ENCODE data around the gene VRTN.

DNA sequence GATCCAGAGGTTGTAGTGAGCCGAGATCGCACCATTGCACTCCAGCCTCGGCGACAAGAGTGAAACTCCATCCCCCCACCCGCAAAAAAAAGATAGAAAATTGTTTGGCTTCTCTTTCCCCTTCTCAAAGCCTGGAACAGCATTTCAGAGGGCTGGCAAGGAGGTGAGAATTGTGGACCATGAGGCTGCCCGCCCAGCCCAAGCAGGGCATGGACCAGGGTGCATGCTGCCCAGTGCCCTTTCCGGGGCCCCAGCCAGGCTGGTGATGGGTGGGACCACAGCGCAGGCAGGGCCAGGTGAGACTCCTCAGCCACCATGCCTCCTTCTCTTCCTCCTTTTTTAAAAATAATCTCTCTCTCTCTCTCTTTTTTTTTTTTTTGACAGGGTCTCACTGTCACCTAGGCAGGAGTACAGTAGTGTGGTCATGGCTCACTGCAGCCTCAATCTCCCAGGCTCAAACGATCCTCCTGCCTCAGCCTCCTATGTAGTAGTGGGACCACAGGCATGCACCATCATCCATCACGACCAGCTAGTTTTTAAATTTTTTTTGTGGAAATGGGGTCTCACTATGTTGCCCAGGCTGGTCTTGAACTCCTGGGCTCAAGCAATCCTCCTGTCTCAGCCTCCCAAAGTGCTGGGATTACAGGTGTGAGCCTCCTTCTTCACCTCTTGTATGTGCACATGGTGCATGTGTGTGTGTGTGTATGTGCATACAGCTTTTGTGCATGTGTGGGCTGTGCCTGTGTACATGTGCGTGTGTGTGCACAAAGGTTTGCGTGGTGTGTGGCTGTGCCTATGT, 55.5 kb downstream of the VRTN start:
- TF ChIP-seq POLR2A (IDR thresholded peaks at IDR 0.05) (no peak), EP300 (IDR thresholded peaks at IDR 0.05) (no peak)
- TF ChIP-seq, protein P1, sequence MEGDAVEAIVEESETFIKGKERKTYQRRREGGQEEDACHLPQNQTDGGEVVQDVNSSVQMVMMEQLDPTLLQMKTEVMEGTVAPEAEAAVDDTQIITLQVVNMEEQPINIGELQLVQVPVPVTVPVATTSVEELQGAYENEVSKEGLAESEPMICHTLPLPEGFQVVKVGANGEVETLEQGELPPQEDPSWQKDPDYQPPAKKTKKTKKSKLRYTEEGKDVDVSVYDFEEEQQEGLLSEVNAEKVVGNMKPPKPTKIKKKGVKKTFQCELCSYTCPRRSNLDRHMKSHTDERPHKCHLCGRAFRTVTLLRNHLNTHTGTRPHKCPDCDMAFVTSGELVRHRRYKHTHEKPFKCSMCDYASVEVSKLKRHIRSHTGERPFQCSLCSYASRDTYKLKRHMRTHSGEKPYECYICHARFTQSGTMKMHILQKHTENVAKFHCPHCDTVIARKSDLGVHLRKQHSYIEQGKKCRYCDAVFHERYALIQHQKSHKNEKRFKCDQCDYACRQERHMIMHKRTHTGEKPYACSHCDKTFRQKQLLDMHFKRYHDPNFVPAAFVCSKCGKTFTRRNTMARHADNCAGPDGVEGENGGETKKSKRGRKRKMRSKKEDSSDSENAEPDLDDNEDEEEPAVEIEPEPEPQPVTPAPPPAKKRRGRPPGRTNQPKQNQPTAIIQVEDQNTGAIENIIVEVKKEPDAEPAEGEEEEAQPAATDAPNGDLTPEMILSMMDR (IDR thresholded peaks at IDR 0.05) = no peak

Measured in tibial nerve (tissue), 4 donors.